Measurements from ENCODE around the gene TEX53.

DNA sequence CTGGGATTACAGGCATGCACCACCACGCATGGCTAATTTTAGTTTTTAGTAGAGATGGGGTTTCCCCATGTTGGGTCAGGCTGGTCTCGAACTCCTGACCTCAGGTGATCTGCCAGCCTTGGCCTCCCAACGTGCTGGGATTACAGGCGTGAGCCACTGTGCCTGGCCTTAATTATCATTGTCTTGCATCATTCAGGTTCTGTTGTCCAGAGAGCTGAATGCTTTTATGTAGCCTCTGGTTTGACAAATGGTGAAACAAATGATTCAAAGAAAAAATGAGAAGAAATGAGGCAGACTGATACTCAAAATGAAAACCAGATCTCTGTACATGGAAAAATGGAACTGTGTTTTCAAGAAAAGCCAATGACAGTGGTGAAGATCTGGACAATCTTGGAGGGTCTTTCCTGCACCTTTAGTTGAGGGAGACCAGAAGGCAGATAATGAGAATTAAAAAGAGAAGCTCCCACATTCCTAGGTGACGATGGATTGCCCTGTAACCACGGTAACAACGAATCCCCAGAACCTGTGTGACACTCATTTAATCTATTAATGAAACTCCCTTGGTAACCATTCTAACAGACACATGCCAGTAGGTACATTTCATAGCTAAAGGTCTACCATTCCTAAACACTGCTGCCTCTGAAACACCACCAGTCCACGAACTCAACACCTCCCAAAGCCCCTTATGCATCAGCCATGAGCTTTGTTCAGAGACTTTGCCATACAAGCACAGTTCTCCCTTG is 22.8 kb upstream of the TEX53 start:
- TF ChIP-seq EP300 (IDR thresholded peaks at IDR 0.05) (no peak), POLR2A (IDR thresholded peaks at IDR 0.05) (no peak)
